Activated B cell treated with CpG ODN at 0.5 μM for 24 hours (primary cell): Measurements from ENCODE around the gene SIRT7. TPM values are rescaled to one million over a fixed set of nuclear protein-coding genes. Genes with fewer than 3 reads are reported as not detected.

Source experiments
- ATAC-seq: fragments of 200-7000 bp; cut with Tn5 transposase; one replicate; pipeline ENCODE4 v1.10.0; 2021; ENCODE audit warnings: low read depth, mild to moderate bottlenecking, moderate library complexity
- CTCF ChIA-PET: fragments of 350-600 bp; sonication (Branson Sonifier 250); formaldehyde crosslinking; loops from one replicate; lab custom pipeline; 2021; ENCODE audit warnings: antibody characterized with exemption; lab: Charles Lee
- POLR2A ChIA-PET: fragments of 350-600 bp; sonication (Branson Sonifier 250); formaldehyde crosslinking; loops from one replicate; lab custom pipeline; 2021; ENCODE audit warnings: antibody characterized with exemption; lab: Charles Lee
- DNase-seq: peaks from one replicate; pipeline ENCODE4 v3.0.0; 2022
- H3K27ac Mint-ChIP-seq: one replicate; pipeline ENCODE4 v1.8.0; 2020; ENCODE audit warnings: mixed read lengths
- H3K27me3 Mint-ChIP-seq: one replicate; pipeline ENCODE4 v1.8.0; 2021; ENCODE audit warnings: mixed read lengths
- H3K36me3 Mint-ChIP-seq: one replicate; pipeline ENCODE4 v1.8.0; 2021; ENCODE audit warnings: low read depth, mixed read lengths
- H3K4me1 Mint-ChIP-seq: one replicate; pipeline ENCODE4 v1.8.0; 2021; ENCODE audit warnings: mixed read lengths
- H3K4me3 Mint-ChIP-seq: one replicate; pipeline ENCODE4 v1.8.0; 2020; ENCODE audit warnings: mild to moderate bottlenecking, mixed read lengths
- H3K9me3 Mint-ChIP-seq: one replicate; pipeline ENCODE4 v1.8.0; 2020; ENCODE audit warnings: mixed read lengths
- intact Hi-C: fragments of 100-400 bp; cut with micrococcal nuclease; formaldehyde crosslinking; loops from one replicate; pipeline ENCODE4 v1.15.1; 2024
- total RNA-seq: library from RNA; stranded (reverse); gene quantifications from 2 replicates; pipeline ENCODE4 v1.2.3, GENCODE V29; 2022
- TF ChIP-seq, protein P1 (sequence below): fragments of 200-600 bp; IDR thresholded peaks from one replicate; pipeline ENCODE4 v1.8.0; 2022; ENCODE audit warnings: antibody characterized with exemption, mild to moderate bottlenecking

The SIRT7 gene
- total RNA-seq, 1 donor from 2014 or later, result 66.4 TPM

DNA sequence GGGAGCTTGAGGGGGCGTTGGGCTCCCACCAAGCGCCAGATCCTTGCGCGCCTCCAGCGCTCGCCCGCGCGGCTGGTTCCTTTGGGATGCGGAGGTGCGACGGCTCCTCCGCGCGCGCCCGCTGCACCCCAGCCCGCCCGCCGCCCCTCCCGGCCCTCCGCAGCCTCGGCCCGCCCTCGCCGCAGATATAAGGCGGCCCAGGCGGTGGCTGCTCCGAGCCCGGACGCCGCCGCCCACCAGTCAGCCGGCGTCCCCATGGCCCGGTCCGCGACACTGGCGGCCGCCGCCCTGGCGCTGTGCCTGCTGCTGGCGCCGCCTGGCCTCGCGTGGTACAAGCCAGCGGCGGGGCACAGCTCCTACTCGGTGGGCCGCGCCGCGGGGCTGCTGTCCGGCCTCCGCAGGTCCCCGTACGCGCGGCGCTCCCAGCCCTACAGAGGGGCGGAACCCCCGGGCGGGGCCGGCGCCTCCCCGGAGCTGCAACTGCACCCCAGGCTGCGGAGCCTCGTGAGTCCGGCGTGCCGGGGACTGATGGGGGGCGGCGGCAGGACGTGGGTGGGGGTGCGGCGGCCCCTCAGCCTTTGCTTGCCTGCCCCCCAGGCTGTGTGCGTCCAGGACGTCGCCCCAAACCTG, 15.8 kb downstream of the SIRT7 start, which contains the start of gene NPB:
Gene NPB (plus strand): TSS at position 216 of the 630 bp plus-strand sequence. CDS start 40 bp downstream, at position 256.
- CTCF ChIA-PET, result no interaction called here
- ATAC-seq, result peak; percentile 38

DNA sequence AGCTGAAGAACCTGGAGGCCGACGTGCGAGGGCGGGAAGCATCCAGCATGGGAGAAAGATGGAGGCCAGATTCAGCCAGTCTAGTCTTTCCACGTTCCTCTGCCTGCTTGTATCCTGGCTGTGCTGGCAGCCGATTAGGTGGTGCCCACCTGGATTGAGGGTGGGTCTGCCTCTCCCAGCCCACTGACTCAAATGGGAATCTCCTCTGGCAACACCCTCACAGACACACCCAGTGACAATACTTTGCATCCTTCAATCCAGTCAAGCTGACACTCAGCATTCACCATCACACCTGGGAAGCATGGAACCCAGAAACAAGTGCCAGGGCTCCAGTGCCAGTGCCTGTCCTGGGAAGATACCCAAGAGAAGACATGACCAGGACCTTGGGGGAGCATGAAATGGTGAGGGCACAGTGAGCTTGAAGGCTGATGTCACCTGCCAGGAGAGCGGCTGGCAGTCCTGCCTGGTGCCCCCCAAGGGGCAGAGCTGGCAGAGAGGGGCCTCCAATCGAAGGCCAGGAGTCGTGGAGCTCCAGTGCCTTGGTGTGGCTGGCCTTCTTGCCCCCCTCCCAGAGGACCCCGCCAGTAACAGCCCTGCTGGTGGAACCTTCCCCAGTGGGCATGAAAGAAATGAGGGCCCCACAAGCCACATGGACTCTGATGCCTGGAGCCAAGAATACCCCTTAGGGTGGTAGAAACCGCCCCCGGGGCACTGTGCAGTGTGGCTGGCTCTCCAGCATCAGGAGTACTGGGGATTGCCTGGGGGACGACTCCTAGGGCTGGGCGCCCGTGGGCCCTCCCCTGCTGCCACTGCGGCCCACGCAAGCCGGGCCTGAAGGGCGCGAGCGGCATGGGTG, 16.6 kb downstream of the SIRT7 start:
- ATAC-seq (peak; percentile 12), DNase-seq (no peak)
- Mint-ChIP-seq H3K4me1 (peaks cover 5% of the 10 kb centered on the region), H3K36me3 (peaks cover 40% of the 10 kb centered on the region), H3K4me3 (no peak overlapping the region), H3K27me3 (peaks cover 10% of the 10 kb centered on the region), H3K9me3 (no peaks in the 10 kb centered on the region), H3K27ac (no peak overlapping the region)
- intact Hi-C loops, result no loop called here
- ChIA-PET POLR2A (no interaction called here), CTCF (no interaction called here)
- TF ChIP-seq, protein P1, sequence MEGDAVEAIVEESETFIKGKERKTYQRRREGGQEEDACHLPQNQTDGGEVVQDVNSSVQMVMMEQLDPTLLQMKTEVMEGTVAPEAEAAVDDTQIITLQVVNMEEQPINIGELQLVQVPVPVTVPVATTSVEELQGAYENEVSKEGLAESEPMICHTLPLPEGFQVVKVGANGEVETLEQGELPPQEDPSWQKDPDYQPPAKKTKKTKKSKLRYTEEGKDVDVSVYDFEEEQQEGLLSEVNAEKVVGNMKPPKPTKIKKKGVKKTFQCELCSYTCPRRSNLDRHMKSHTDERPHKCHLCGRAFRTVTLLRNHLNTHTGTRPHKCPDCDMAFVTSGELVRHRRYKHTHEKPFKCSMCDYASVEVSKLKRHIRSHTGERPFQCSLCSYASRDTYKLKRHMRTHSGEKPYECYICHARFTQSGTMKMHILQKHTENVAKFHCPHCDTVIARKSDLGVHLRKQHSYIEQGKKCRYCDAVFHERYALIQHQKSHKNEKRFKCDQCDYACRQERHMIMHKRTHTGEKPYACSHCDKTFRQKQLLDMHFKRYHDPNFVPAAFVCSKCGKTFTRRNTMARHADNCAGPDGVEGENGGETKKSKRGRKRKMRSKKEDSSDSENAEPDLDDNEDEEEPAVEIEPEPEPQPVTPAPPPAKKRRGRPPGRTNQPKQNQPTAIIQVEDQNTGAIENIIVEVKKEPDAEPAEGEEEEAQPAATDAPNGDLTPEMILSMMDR, result no peak

More for the DNA sequence above, 15.8 kb downstream of the SIRT7 start, which contains the start of gene NPB:
- Mint-ChIP-seq H3K27ac (no peak within 1 kb of the TSS), H3K27me3 (peaks cover 10% of the 10 kb centered on the region), H3K4me1 (peaks cover 5% of the 10 kb centered on the region), H3K36me3 (peaks cover 40% of the 10 kb centered on the region), H3K9me3 (no peaks in the 10 kb centered on the region), H3K4me3 (no peak within 1 kb of the TSS)
- TF ChIP-seq, protein P1, result no peak
- intact Hi-C loops, result no loop called here
- POLR2A ChIA-PET, result interaction anchor here (1.4 kb wide), 1 partner anchor 26 kb away, joined by 3 read pairs; the partner anchor contains the start of gene MAFG
- no peak for DNase-seq

DNA sequence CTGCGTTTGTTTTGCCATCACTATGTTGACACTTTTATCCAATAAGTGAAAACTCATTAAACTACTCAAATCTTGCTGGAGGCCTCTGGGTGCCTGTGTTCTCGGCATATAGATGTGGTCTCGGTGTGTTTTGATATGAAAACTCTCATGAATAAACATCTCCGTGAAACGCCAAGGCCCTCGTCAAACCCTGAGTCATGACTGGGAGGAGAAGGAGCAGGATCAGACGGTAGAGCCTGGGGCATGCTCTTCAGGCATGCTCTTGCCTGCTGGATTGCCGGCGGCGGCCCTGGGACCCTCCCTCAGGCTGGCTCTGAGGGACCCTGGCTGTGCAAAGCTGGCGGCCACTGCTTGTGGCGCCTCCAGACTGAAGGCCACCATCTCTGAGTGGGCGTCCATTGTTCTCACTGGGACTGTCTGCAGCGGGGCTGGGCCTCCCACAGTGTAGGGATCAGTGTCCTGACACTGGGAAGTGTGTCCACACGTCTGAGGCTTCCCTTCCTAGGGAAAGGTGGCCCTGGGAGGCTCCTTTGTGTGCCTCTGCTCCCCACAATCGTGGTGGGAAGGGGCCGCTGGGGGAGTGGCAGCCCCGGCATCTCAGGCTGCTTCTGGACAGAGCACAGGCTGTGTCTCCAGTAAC, 17.7 kb downstream of the SIRT7 start:
- no peak for ATAC-seq
- Mint-ChIP-seq H3K4me1 (peaks cover 5% of the 10 kb centered on the region), H3K9me3 (no peaks in the 10 kb centered on the region), H3K4me3 (no peak overlapping the region), H3K27me3 (peaks cover 10% of the 10 kb centered on the region), H3K36me3 (peaks cover 47% of the 10 kb centered on the region), H3K27ac (no peak overlapping the region)
- no peak for DNase-seq
- ChIA-PET POLR2A (no interaction called here), CTCF (no interaction called here)
- intact Hi-C loops, result no loop called here
- TF ChIP-seq, protein P1, result no peak

- Mint-ChIP-seq H3K4me1 (peaks cover 5% of the 10 kb centered on the region), H3K27ac (no peak overlapping the region), H3K36me3 (peaks cover 51% of the 10 kb centered on the region), H3K4me3 (no peak overlapping the region), H3K9me3 (no peaks in the 10 kb centered on the region), H3K27me3 (peaks cover 10% of the 10 kb centered on the region)
- no peak for DNase-seq
- intact Hi-C loops, result no loop called here
- TF ChIP-seq, protein P1, result no peak
- ChIA-PET POLR2A (no interaction called here), CTCF (no interaction called here)
- no peak for ATAC-seq
Measured at GRCh38 chr17:81899514-81900166, 18.3 kb downstream of the SIRT7 start.
